KBM-7 (cell line): ENCODE results near the gene PUM1.

Experiments used
- DNase-seq: peaks from one replicate; pipeline ENCODE4 v3.0.0-alpha.2; 2015
- in situ Hi-C: fragments of 300-500 bp; cut with MboI; formaldehyde crosslinking; loops from 2 replicates; pipeline ENCODE4 v1.14.3; 2020; ENCODE audit warnings: low sequenced_read_pairs, low pct_unique_long_range_greater_than_20kb, mixed read lengths

Gene PUM1

GRCh38 chr1:31005198-31005597 lies 60.3 kb downstream of the PUM1 start:
- no peak for DNase-seq
- in situ Hi-C loops: no loop called here

- in situ Hi-C loops: no loop called here
- no peak for DNase-seq
Measured at GRCh38 chr1:31004231-31004621, 61.3 kb downstream of the PUM1 start.

GRCh38 chr1:31003613-31004230 lies 61.8 kb downstream of the PUM1 start:
- no peak for DNase-seq
- in situ Hi-C loops: no loop called here

GRCh38 chr1:31000301-31000700 lies 65.2 kb downstream of the PUM1 start:
- DNase-seq: no peak
- in situ Hi-C loops: no loop called here

GRCh38 chr1:30998887-30999286 lies 66.6 kb downstream of the PUM1 start:
- DNase-seq: no peak
- in situ Hi-C loops: no loop called here

GRCh38 chr1:30998171-30998570 lies 67.3 kb downstream of the PUM1 start:
- in situ Hi-C loops: no loop called here
- DNase-seq: no peak

- in situ Hi-C loops: no loop called here
- DNase-seq: no peak
Measured at GRCh38 chr1:30997463-30998057, 68.0 kb downstream of the PUM1 start.

- in situ Hi-C loops: no loop called here
- DNase-seq: no peak
Measured at GRCh38 chr1:30995990-30996612, 69.4 kb downstream of the PUM1 start.

GRCh38 chr1:30991862-30992606 lies 73.5 kb downstream of the PUM1 start:
- DNase-seq: no peak
- in situ Hi-C loops: no loop called here

GRCh38 chr1:30990591-30990990 lies 74.9 kb downstream of the PUM1 start:
- in situ Hi-C loops: no loop called here
- DNase-seq: no peak

- no peak for DNase-seq
- in situ Hi-C loops: no loop called here
Measured at GRCh38 chr1:30988045-30988444, 77.5 kb downstream of the PUM1 start.

- in situ Hi-C loops: no loop called here
Measured at GRCh38 chr1:30986755-30987154, 78.8 kb downstream of the PUM1 start.

GRCh38 chr1:30984991-30985503 lies 80.5 kb downstream of the PUM1 start:
- in situ Hi-C loops: no loop called here
- no peak for DNase-seq

More at GRCh38 chr1:30986755-30987154, 78.8 kb downstream of the PUM1 start:
- DNase-seq: no peak

GRCh38 chr1:30984165-30984889 lies 81.2 kb downstream of the PUM1 start:
- no peak for DNase-seq
- in situ Hi-C loops: no loop called here

GRCh38 chr1:30982937-30983336 lies 82.6 kb downstream of the PUM1 start:
- in situ Hi-C loops: no loop called here
- DNase-seq: no peak

- no peak for DNase-seq
- in situ Hi-C loops: no loop called here
Measured at GRCh38 chr1:30982431-30982830, 83.1 kb downstream of the PUM1 start.

GRCh38 chr1:30981172-30981571 lies 84.3 kb downstream of the PUM1 start:
- no peak for DNase-seq
- in situ Hi-C loops: no loop called here

GRCh38 chr1:30977511-30977910 lies 88.0 kb downstream of the PUM1 start:
- DNase-seq: no peak
- in situ Hi-C loops: no loop called here

GRCh38 chr1:30977105-30977504 lies 88.4 kb downstream of the PUM1 start:
- no peak for DNase-seq
- in situ Hi-C loops: no loop called here
